ENCODE data around the gene PLA2G4B.

- TF ChIP-seq, protein P1, sequence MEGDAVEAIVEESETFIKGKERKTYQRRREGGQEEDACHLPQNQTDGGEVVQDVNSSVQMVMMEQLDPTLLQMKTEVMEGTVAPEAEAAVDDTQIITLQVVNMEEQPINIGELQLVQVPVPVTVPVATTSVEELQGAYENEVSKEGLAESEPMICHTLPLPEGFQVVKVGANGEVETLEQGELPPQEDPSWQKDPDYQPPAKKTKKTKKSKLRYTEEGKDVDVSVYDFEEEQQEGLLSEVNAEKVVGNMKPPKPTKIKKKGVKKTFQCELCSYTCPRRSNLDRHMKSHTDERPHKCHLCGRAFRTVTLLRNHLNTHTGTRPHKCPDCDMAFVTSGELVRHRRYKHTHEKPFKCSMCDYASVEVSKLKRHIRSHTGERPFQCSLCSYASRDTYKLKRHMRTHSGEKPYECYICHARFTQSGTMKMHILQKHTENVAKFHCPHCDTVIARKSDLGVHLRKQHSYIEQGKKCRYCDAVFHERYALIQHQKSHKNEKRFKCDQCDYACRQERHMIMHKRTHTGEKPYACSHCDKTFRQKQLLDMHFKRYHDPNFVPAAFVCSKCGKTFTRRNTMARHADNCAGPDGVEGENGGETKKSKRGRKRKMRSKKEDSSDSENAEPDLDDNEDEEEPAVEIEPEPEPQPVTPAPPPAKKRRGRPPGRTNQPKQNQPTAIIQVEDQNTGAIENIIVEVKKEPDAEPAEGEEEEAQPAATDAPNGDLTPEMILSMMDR (IDR thresholded peaks at IDR 0.05): no peak
- TF ChIP-seq POLR2A (IDR thresholded peaks at IDR 0.05): no peak
- TF ChIP-seq EP300 (IDR thresholded peaks at IDR 0.05): no peak
Observed at GRCh38 chr15:41866872-41867579, 28.4 kb downstream of the PLA2G4B start.
